HG03469 (cell line): ENCODE measurements around the gene SCAF11.

ENCODE experiments used
- ATAC-seq: cut with Tn5 transposase; IDR thresholded peaks from one replicate; pipeline ENCODE4 v1.9.1; 2021; ENCODE audit warnings: mild to moderate bottlenecking, moderate library complexity, moderate number of reproducible peaks; ENCODE audit not compliant: unreplicated experiment

Gene SCAF11

DNA sequence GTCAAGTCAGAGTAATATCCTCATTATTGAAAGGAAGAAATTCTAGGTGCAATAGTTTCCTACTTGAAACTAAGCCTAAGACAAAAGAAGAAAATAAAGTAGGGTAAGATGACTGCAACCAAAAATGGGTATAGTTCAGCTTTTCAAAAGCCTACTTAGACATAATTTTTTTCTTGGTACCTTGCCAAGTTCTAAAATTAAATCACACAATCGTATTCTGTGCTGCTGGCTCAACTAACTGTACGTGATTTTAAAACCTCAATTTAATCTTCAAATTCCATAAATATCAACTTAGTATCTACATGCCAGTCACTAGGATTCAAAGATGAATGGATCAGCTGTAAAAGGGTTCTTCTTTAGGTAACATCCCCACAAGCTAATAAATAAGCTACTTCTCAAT is 56.9 kb downstream of the SCAF11 start:
- no peak for ATAC-seq

DNA sequence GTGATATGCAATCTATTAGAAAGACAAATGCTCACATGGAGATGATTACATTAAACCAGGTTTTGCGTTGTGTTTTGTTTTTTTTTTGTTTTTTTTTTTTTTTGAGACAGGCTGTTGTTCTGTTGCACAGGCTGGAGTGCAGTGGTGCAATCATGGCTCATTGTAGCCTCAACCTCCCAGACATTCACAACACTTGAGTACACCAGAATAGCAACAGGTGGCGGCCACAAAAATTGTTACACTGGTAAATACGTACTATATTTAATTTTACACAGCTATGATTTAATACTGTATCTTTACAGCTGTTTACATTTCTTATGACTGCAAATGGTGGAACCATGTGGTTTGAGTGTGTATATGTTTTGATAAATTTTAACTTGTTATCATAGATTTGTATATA is 60.0 kb downstream of the SCAF11 start:
- ATAC-seq = no peak

GRCh38 chr12:45928309-45928708 is 62.1 kb downstream of the SCAF11 start:
- no peak for ATAC-seq

DNA sequence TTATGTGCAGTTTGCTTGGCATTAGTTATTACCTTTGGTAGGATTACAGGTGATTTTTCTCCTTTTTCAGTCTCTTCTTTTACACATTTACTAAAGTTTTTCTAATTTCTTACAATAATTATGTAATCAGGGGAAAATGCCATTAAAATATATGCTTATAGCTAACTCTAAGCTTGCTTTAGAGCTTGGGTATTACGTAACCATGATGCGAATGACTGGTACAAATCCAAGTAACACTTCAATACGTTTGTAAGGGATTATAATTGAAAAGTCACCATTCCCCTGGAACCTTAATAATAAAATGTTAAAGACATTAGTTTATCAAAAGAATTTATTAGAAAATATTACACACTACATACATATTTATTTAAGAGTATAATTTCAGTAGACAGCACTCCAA is 71.6 kb downstream of the SCAF11 start:
- no peak for ATAC-seq

DNA sequence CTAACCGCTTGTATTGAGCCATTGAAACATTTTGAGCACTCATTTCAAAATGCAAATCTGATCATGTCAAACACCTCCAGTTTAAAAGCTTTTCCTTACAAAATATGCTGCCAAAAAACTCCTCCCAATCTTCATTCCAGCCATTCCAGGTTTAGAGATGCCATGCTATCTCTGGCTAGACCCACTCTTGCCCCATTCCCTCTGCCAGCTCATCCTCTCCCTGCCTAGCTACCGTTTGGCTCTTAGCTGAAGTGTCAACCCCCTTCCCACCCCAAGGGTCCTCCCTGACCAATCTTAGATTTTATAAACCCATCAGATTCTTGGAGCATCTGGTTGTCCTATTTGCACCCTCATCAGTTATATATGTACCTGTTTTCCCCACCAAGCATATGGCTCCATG is 75.0 kb downstream of the SCAF11 start:
- no peak for ATAC-seq

GRCh38 chr12:45914090-45914489 is 76.3 kb downstream of the SCAF11 start:
- no peak for ATAC-seq

DNA sequence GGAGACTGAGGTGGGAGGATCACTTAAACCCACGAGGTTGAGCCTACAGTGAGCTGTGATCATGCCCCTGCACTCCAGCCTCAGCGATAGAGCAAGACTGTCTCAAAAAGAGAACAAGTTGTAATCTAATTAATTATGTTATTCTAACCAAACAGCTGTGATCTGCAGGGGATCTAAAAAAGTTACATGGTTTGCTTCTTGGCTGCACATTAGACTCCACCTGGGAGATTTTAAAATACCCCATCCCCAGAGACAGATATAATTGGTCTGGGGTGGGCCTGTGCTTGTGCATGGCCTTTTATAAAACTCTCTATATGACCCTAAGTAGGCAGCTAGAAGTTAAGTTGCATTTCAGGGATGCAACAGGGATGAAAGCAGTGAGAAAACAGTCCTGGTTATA is 76.7 kb downstream of the SCAF11 start:
- no peak for ATAC-seq

DNA sequence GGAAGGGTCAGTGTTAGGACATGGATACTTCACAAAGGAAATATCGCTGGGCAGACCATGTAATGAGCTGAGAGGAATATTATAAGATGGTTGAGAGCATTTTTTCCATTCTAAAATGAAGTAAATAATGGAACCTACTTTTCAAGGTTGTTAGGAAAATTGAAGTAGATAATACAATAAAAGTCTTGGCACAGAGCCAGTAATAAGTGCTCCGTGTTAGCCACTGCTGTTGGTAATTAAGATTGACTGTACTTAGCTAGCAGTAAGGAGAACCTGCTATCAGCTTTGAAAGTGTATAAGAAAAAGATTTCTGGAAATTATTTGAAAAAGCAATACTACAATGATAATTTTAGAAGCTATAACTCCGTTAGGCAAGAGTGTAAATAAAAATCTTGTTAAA is 77.6 kb downstream of the SCAF11 start:
- no peak for ATAC-seq

GRCh38 chr12:45909041-45909713 is 81.2 kb downstream of the SCAF11 start:
- ATAC-seq = no peak

DNA sequence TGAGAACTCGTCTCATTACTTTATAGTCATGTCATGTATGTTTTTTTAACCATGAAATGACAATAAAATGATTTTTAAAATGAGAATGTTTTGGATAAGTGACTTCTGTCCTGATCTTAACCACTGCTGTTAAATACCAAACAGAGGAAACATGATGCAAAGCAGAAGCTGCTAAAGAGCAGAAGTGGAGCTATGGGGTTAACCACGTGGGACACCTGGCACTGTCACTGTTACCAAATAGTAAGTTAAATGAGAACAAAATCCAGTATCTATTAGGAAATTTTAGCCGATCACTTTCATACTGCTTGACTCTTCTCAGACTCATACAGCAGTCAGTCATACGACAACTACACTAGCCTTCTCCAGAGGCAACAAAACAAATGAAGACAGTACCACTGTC is 82.4 kb downstream of the SCAF11 start:
- ATAC-seq = no peak

GRCh38 chr12:45898094-45898493 is 92.3 kb downstream of the SCAF11 start:
- ATAC-seq = no peak

DNA sequence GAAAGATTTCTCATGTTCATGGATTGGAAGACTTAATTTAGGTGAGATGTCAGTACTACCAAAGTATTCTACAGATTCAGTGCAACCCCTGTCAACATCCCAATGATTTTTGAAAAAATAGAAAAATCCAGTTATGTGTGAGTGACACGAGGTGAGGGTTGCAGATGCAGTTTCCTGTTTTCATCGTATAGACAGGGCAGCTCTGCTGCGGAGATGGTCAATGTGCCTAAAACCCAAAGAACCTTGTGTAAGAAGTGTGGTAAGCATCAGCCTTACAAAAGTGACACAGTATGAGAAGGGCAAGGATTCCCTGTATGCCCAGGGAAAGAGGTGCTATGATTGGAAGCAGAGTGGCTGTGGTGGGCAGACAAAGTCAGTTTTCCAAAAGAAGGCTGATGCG is 94.4 kb downstream of the SCAF11 start:
- ATAC-seq = no peak

- no peak for ATAC-seq
Observed at GRCh38 chr12:45893240-45893639, 97.1 kb downstream of the SCAF11 start.

DNA sequence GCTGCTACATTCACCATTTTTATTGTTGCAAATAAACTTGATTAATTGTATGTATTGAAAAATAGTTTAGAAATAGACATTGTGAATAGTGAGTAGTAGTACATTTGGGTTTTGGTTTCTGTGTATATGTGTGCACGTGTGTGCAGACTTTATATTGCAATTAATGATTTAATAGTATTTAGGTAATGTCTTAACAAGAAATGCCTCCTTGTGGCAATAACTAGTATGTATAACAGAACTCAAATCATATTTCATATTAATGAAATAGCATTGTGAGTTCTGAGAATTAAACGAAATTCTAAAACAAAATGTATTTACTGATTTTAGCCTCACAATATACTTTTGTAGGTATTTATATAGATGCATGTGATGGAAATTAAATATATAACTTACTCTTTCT is 100.1 kb downstream of the SCAF11 start:
- no peak for ATAC-seq

DNA sequence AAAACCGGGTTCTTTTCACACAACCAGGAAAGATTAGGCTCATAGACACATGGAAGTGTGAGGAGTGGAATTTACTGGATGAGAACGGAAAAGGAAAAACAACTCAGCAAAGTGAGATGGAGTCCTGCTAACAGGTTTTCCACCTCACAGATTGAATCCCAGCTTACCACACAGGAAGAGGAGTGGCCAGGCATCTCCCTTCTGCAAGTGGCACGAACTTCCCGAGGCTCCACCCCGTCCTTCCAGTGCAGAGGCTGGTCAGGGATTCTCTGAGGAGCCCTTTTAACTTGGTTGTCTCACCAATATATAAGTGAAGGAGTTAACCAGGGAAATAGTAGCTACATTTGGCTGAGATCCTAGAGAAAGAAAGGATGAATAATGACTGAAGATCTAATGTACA is 102.8 kb downstream of the SCAF11 start:
- no peak for ATAC-seq

DNA sequence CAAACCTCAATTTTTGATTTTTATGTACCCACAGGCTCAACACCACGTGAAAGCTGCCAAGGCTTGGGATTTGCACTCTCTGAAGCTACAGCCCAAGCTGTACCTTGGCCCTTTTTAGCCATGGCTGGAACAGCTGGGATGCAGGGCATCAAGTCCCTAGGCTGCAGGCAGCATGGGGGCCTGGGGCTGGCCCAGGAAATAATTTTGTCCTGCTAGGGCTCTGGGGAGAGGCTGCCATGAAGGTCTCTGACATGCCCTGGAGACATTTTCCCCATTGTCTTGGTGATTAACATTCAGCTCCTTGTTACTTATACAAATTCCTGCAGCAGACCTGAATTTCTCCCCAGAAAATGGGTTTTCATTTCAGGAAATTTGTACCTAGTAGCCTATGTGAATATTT is 103.7 kb downstream of the SCAF11 start:
- ATAC-seq = no peak

DNA sequence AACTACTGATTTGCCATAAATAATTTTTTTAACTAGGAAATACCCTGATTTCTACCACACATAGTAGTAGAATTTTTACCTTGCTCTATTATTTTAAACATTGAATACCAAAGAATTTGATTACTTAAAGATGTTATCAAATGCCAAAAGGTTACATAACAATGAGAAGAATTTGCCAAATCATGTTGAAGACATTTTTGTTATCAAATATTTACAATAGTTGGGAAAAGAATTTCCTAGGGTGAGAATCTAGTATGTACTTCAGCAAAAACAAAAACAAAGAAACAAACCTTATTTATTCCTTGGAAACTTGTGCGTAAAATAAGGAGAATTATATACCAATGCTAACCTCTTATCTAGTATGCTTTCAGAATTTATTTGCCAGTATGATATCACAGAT is 107.2 kb downstream of the SCAF11 start:
- no peak for ATAC-seq

DNA sequence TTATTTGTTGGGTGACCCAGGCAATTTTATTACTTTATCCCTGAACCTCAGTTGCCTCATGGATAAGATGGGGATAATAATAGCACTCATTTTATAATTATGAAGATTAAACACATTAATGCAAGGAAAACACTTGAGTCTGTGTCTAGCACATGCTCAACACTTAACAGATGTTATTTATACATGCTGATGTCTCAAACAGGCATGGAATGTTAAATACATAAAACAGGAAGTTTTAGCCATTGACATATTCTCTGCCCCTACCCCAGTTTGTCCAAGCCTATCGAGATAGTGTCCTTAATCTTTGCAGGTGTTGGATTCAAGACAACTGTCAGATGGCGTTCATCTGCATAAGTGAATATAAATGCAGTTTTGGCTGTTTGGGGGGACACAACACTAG is 109.8 kb downstream of the SCAF11 start:
- ATAC-seq = no peak

DNA sequence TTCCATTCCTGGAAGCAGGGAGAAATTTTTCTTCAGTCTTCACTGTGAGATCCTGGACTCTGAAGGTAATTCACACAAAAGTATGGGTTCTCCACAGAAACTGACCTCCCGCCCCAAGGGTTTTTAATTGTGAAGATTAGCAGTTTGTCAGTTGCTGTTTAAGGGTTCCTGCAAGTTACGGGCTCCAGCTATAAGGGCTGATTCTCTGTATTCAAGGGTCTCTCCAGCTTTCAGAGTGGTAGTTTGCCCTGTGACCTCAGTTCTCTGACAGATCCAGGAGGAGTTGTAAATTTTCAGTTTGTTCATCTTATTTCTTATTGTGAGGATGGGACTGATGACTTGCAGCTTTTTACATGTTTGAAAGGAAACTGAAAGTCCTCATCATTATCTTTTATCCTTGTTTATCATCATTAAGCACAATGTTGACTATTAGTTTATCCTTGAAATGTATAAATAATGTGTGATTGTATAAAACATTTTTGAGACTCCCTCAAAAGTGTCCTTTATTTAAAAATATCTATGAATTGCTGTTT is 110.9 kb downstream of the SCAF11 start:
- no peak for ATAC-seq

- no peak for ATAC-seq
Observed at GRCh38 chr12:45878630-45879255, 111.6 kb downstream of the SCAF11 start.

GRCh38 chr12:45877069-45877468 is 113.3 kb downstream of the SCAF11 start:
- ATAC-seq = no peak

- ATAC-seq = no peak
Observed at GRCh38 chr12:45872446-45872845, 117.9 kb downstream of the SCAF11 start.
